WTC11 (cell line): ENCODE results near the gene AFAP1L1. TPM values are rescaled to one million over a fixed set of nuclear protein-coding genes. Genes with fewer than 3 reads are reported as not detected.

ENCODE experiments used
- ATAC-seq: fragments of 200-7000 bp; cut with Tn5 transposase; 2 replicates; pipeline ENCODE4 v1.10.0; 2021; ENCODE audit warnings: mild to moderate bottlenecking, moderate library complexity
- CTCF ChIA-PET: fragments of 300-600 bp; sonication (Branson Sonifier 250); formaldehyde crosslinking; loops from one replicate; lab custom pipeline; 2021; ENCODE audit warnings: antibody characterized with exemption; lab: Charles Lee
- POLR2A ChIA-PET: fragments of 350-600 bp; sonication (Branson Sonifier 250); formaldehyde crosslinking; loops from one replicate; lab custom pipeline; 2021; ENCODE audit warnings: antibody characterized with exemption; lab: Charles Lee
- DNase-seq: peaks from one replicate; pipeline ENCODE4 v3.0.0; 2021; ENCODE audit warnings: low spot score
- H3K27ac Mint-ChIP-seq: 2 replicates; pipeline ENCODE4 v1.8.0; 2021; ENCODE audit warnings: mixed read lengths
- H3K27me3 Mint-ChIP-seq: 2 replicates; pipeline ENCODE4 v1.8.0; 2021; ENCODE audit warnings: low read depth, mild to moderate bottlenecking, moderate library complexity, mixed read lengths
- H3K36me3 Mint-ChIP-seq: 2 replicates; pipeline ENCODE4 v1.8.0; 2021; ENCODE audit warnings: mixed read lengths
- H3K4me1 Mint-ChIP-seq: 2 replicates; pipeline ENCODE4 v1.8.0; 2022; ENCODE audit warnings: mixed read lengths
- H3K4me3 Mint-ChIP-seq: 2 replicates; pipeline ENCODE4 v1.8.0; 2021; ENCODE audit warnings: mild to moderate bottlenecking, moderate library complexity, mixed read lengths
- H3K9me3 Mint-ChIP-seq: 2 replicates; pipeline ENCODE4 v1.8.0; 2021; ENCODE audit warnings: mixed read lengths
- ATF1 ChIP-seq: sonication (generic); formaldehyde crosslinking; IDR thresholded peaks from 2 replicates; pipeline ENCODE4 v1.8.1; 2023; ENCODE audit warnings: mild to moderate bottlenecking, moderate library complexity, missing genetic modification reagents
- CBFB ChIP-seq: sonication (generic); formaldehyde crosslinking; IDR thresholded peaks from 2 replicates; pipeline ENCODE4 v1.8.1; 2022; ENCODE audit warnings: mild to moderate bottlenecking, low read depth, missing genetic modification reagents
- ETV6 ChIP-seq: sonication (generic); formaldehyde crosslinking; IDR thresholded peaks from 2 replicates; pipeline ENCODE4 v1.8.1; 2022; ENCODE audit warnings: mild to moderate bottlenecking, missing genetic modification reagents
- FOXJ3 ChIP-seq: sonication (generic); formaldehyde crosslinking; IDR thresholded peaks from 2 replicates; pipeline ENCODE4 v1.9.0; 2021; ENCODE audit warnings: missing genetic modification reagents, mild to moderate bottlenecking, borderline replicate concordance
- FOXK1 ChIP-seq: sonication (generic); formaldehyde crosslinking; IDR thresholded peaks from 2 replicates; pipeline ENCODE4 v1.8.0; 2022; ENCODE audit warnings: mild to moderate bottlenecking, moderate library complexity, missing genetic modification reagents
- FOXP1 ChIP-seq: sonication (generic); formaldehyde crosslinking; IDR thresholded peaks from 2 replicates; pipeline ENCODE4 v1.8.0; 2022; ENCODE audit warnings: missing genetic modification reagents, mild to moderate bottlenecking, moderate library complexity, borderline replicate concordance
- GTF2I ChIP-seq: fragments of 250-450 bp; sonication (Bioruptor Pico); conservative IDR thresholded peaks from 2 replicates; pipeline ENCODE4 v1.4.0; 2021; ENCODE audit warnings: mild to moderate bottlenecking
- JAZF1 ChIP-seq: fragments of 250-450 bp; sonication (Bioruptor Pico); IDR thresholded peaks from 2 replicates; pipeline ENCODE4 v1.9.0; 2021; ENCODE audit warnings: moderate library complexity, mild to moderate bottlenecking, inconsistent platforms
- NFYB ChIP-seq: sonication (generic); formaldehyde crosslinking; conservative IDR thresholded peaks from 2 replicates; pipeline ENCODE4 v1.8.0; 2022; ENCODE audit warnings: low read depth, missing genetic modification reagents
- OVOL2 ChIP-seq: fragments of 250-450 bp; sonication (Bioruptor Pico); IDR thresholded peaks from 2 replicates; pipeline ENCODE4 v1.9.0; 2021; ENCODE audit warnings: mild to moderate bottlenecking, borderline replicate concordance
- PRRX2 ChIP-seq: fragments of 250-450 bp; sonication (Bioruptor Pico); IDR thresholded peaks from 2 replicates; pipeline ENCODE4 v1.8.0; 2021; ENCODE audit warnings: mild to moderate bottlenecking
- RORB ChIP-seq: fragments of 250-450 bp; sonication (Bioruptor Pico); IDR thresholded peaks from 2 replicates; pipeline ENCODE4 v1.9.0; 2021; ENCODE audit warnings: mild to moderate bottlenecking
- SMAD3 ChIP-seq: sonication (generic); formaldehyde crosslinking; IDR thresholded peaks from 2 replicates; pipeline ENCODE4 v1.8.0; 2022; ENCODE audit warnings: missing genetic modification reagents, mild to moderate bottlenecking, borderline replicate concordance
- SMAD4 ChIP-seq: sonication (generic); formaldehyde crosslinking; IDR thresholded peaks from 2 replicates; pipeline ENCODE4 v1.8.0; 2022; ENCODE audit warnings: mild to moderate bottlenecking, missing genetic modification reagents
- ZBTB21 ChIP-seq: sonication (generic); formaldehyde crosslinking; IDR thresholded peaks from 2 replicates; pipeline ENCODE4 v1.8.1; 2023; ENCODE audit warnings: mild to moderate bottlenecking, missing genetic modification reagents, borderline replicate concordance
- ZNF423 ChIP-seq: fragments of 250-450 bp; sonication (Bioruptor Pico); IDR thresholded peaks from 2 replicates; pipeline ENCODE4 v2.1.2; 2022; ENCODE audit warnings: mild to moderate bottlenecking, moderate library complexity
- total RNA-seq: library from RNA; stranded (reverse); gene quantifications from 3 replicates; pipeline ENCODE4 v1.2.3, GENCODE V29; 2021
- TF ChIP-seq, protein P1 (sequence below): sonication (generic); formaldehyde crosslinking; IDR thresholded peaks from 2 replicates; pipeline ENCODE4 v1.8.1; 2023; ENCODE audit warnings: mild to moderate bottlenecking, missing genetic modification reagents, moderate library complexity
- TF ChIP-seq, protein P2 (sequence below): sonication (generic); formaldehyde crosslinking; IDR thresholded peaks from 2 replicates; pipeline ENCODE4 v1.8.1; 2023; ENCODE audit warnings: mild to moderate bottlenecking, moderate library complexity, missing genetic modification reagents
- TF ChIP-seq, protein P3 (sequence below): sonication (generic); formaldehyde crosslinking; IDR thresholded peaks from 2 replicates; pipeline ENCODE4 v1.8.0; 2022; ENCODE audit warnings: mild to moderate bottlenecking, missing genetic modification reagents
- TF ChIP-seq, protein P4 (sequence below): sonication (generic); formaldehyde crosslinking; IDR thresholded peaks from 2 replicates; pipeline ENCODE4 v1.8.0; 2022; ENCODE audit warnings: mild to moderate bottlenecking, missing genetic modification reagents
- TF ChIP-seq, protein P5 (sequence below): fragments of 250-450 bp; sonication (Bioruptor Pico); IDR thresholded peaks from 2 replicates; pipeline ENCODE4 v1.9.0; 2021; ENCODE audit warnings: mild to moderate bottlenecking, borderline replicate concordance

AFAP1L1 gene
- total RNA-seq, 1 experiment from 2014 or later = 8.4 TPM

DNA sequence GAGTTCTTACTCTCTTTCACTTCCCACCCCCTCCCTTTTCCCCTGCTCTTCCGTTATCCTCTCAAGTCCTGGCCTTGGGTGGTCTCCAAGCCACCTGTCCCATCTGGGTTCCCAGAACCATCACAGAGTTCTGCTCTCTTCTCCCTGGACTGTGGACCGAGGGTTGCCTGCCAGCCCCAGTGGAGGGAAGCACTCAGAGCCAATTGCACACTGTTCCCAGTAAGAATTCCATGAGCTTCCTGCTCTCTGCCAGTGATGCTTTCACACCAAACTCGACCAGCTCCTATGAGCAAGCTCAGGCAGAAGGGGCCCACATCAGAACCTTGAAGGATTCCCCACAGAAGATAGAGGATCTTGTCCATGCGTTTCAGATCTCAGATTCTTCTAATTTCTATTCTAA is 20.1 kb upstream of the AFAP1L1 start:
- Mint-ChIP-seq H3K27me3 (peaks cover 5% of the 10 kb centered on the region), H3K27ac (no peak overlapping the region), H3K9me3 (peaks cover 13% of the 10 kb centered on the region), H3K4me3 (no peak overlapping the region), H3K4me1 (no peaks in the 10 kb centered on the region), H3K36me3 (0 out of 2 replicates have a peak, but pooled peaks cover 2% of the 10 kb centered on the region)
- ChIA-PET POLR2A (no interaction called here), CTCF (interaction anchor here (1.2 to 2.5 kb wide), 3 partner anchors 14 to 137 kb away, joined by 3 to 8 read pairs (median 4); partner anchors contain the start of gene ABLIM3)
- DNase-seq = no peak
- no peak for TF ChIP-seq SMAD4 (CRISPR knock-in tag)
- TF ChIP-seq NFYB (CRISPR knock-in tag) = no peak
- no peak for TF ChIP-seq FOXJ3 (CRISPR knock-in tag)
- TF ChIP-seq, protein P1, sequence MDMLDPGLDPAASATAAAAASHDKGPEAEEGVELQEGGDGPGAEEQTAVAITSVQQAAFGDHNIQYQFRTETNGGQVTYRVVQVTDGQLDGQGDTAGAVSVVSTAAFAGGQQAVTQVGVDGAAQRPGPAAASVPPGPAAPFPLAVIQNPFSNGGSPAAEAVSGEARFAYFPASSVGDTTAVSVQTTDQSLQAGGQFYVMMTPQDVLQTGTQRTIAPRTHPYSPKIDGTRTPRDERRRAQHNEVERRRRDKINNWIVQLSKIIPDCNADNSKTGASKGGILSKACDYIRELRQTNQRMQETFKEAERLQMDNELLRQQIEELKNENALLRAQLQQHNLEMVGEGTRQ (CRISPR knock-in tag) = no peak
- no peak for TF ChIP-seq CBFB
- no peak for TF ChIP-seq RORB
- ATAC-seq = no peak

DNA sequence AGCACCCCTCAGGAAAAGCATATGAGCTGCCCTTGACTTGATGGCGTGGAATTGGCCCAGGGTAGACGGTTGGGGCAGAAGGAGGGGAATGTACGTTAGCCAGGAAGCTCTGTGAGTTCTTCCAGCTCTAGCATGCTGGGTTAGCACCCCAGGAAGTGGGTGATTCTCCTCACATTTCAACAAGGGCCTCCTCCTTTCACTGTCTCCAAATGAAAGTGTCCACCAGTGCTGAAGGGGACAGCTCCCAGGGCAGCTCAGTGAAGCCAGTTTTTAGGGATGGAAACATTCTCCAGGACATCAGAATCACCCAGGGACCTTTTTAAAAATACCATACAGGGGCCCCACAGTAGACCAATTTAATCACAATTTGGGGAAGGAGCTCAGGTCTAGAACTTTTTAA is 17.2 kb upstream of the AFAP1L1 start:
- Mint-ChIP-seq H3K4me1 (no peaks in the 10 kb centered on the region), H3K27me3 (no peaks in the 10 kb centered on the region; the same call in 1 of the 2 replicates), H3K9me3 (no peaks in the 10 kb centered on the region), H3K36me3 (no peaks in the 10 kb centered on the region), H3K4me3 (no peak overlapping the region), H3K27ac (no peak overlapping the region)
- ATAC-seq (peak; percentile 74), DNase-seq (peak; percentile 32)
- ChIA-PET POLR2A (no interaction called here), CTCF (interaction anchor here (0.5 to 1.8 kb wide), 11 partner anchors 11 to 524 kb away, joined by 3 to 9 read pairs (median 4); partner anchors contain the start of gene ABLIM3)
- TF ChIP-seq ZNF423 (CRISPR knock-in tag) = 0 out of 2 replicates have a peak, but pooled peaks have one; percentile 28
- TF ChIP-seq, protein P2, sequence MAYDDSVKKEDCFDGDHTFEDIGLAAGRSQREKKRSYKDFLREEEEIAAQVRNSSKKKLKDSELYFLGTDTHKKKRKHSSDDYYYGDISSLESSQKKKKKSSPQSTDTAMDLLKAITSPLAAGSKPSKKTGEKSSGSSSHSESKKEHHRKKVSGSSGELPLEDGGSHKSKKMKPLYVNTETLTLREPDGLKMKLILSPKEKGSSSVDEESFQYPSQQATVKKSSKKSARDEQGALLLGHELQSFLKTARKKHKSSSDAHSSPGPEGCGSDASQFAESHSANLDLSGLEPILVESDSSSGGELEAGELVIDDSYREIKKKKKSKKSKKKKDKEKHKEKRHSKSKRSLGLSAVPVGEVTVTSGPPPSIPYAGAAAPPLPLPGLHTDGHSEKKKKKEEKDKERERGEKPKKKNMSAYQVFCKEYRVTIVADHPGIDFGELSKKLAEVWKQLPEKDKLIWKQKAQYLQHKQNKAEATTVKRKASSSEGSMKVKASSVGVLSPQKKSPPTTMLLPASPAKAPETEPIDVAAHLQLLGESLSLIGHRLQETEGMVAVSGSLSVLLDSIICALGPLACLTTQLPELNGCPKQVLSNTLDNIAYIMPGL (CRISPR knock-in tag) = no peak
- TF ChIP-seq, protein P3, sequence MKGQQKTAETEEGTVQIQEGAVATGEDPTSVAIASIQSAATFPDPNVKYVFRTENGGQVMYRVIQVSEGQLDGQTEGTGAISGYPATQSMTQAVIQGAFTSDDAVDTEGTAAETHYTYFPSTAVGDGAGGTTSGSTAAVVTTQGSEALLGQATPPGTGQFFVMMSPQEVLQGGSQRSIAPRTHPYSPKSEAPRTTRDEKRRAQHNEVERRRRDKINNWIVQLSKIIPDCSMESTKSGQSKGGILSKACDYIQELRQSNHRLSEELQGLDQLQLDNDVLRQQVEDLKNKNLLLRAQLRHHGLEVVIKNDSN = no peak

DNA sequence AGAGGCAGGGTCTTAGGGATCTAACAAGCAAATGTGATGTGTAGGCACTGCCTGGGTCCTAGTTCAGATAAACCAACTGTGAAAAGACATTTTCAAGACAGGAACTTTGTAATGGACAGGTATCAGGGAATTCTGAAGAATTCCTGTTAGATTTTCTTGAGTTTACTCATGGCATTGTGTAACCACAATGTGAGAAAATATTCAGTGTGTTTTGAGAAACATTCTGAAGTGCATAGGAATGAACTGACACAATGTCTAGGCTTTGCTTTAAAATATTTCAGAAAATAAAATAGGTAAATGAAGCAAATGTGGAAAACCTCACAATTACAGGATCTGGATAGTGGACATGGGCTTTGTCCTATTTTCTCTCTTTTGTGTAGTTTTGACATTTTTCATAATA is 15.2 kb upstream of the AFAP1L1 start:
- Mint-ChIP-seq H3K4me1 (no peaks in the 10 kb centered on the region), H3K4me3 (no peak overlapping the region), H3K9me3 (no peaks in the 10 kb centered on the region), H3K27me3 (no peaks in the 10 kb centered on the region; the same call in 1 of the 2 replicates), H3K36me3 (no peaks in the 10 kb centered on the region), H3K27ac (no peak overlapping the region)
- TF ChIP-seq ATF1 (CRISPR knock-in tag) (no peak), JAZF1 (CRISPR knock-in tag) (no peak), OVOL2 (no peak), RORB (no peak), FOXK1 (CRISPR knock-in tag) (no peak), GTF2I (CRISPR knock-in tag) (no peak), SMAD3 (no peak), ETV6 (CRISPR knock-in tag) (no peak), PRRX2 (CRISPR knock-in tag) (no peak), ZBTB21 (CRISPR knock-in tag) (no peak), FOXP1 (no peak)
- TF ChIP-seq, protein P4, sequence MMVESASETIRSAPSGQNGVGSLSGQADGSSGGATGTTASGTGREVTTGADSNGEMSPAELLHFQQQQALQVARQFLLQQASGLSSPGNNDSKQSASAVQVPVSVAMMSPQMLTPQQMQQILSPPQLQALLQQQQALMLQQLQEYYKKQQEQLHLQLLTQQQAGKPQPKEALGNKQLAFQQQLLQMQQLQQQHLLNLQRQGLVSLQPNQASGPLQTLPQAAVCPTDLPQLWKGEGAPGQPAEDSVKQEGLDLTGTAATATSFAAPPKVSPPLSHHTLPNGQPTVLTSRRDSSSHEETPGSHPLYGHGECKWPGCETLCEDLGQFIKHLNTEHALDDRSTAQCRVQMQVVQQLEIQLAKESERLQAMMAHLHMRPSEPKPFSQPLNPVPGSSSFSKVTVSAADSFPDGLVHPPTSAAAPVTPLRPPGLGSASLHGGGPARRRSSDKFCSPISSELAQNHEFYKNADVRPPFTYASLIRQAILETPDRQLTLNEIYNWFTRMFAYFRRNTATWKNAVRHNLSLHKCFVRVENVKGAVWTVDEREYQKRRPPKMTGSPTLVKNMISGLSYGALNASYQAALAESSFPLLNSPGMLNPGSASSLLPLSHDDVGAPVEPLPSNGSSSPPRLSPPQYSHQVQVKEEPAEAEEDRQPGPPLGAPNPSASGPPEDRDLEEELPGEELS = no peak
- TF ChIP-seq, protein P2 (CRISPR knock-in tag) = no peak
- TF ChIP-seq, protein P5, sequence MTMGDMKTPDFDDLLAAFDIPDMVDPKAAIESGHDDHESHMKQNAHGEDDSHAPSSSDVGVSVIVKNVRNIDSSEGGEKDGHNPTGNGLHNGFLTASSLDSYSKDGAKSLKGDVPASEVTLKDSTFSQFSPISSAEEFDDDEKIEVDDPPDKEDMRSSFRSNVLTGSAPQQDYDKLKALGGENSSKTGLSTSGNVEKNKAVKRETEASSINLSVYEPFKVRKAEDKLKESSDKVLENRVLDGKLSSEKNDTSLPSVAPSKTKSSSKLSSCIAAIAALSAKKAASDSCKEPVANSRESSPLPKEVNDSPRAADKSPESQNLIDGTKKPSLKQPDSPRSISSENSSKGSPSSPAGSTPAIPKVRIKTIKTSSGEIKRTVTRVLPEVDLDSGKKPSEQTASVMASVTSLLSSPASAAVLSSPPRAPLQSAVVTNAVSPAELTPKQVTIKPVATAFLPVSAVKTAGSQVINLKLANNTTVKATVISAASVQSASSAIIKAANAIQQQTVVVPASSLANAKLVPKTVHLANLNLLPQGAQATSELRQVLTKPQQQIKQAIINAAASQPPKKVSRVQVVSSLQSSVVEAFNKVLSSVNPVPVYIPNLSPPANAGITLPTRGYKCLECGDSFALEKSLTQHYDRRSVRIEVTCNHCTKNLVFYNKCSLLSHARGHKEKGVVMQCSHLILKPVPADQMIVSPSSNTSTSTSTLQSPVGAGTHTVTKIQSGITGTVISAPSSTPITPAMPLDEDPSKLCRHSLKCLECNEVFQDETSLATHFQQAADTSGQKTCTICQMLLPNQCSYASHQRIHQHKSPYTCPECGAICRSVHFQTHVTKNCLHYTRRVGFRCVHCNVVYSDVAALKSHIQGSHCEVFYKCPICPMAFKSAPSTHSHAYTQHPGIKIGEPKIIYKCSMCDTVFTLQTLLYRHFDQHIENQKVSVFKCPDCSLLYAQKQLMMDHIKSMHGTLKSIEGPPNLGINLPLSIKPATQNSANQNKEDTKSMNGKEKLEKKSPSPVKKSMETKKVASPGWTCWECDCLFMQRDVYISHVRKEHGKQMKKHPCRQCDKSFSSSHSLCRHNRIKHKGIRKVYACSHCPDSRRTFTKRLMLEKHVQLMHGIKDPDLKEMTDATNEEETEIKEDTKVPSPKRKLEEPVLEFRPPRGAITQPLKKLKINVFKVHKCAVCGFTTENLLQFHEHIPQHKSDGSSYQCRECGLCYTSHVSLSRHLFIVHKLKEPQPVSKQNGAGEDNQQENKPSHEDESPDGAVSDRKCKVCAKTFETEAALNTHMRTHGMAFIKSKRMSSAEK = no peak
- ChIA-PET CTCF (interaction anchor here (1.6 kb wide), 1 partner anchor 19 kb away, joined by 7 read pairs; no protein-coding TSS in a partner anchor), POLR2A (no interaction called here)
- ATAC-seq (no peak), DNase-seq (no peak)
